ENCODE data around the gene COL13A1.

COL13A1 gene

GRCh38 chr10:69892816-69893215 is 91.1 kb downstream of the COL13A1 start:
- Histone ChIP-seq H4K20me1 (ENCODE audit: insufficient read depth, low read length) (no peaks in the 10 kb centered on the region), H3K79me2 (ENCODE audit: insufficient read depth, low read length) (no peaks in the 10 kb centered on the region), H2AFZ (ENCODE audit: low read length) (no peak overlapping the region), H3K9ac (ENCODE audit: low read length) (no peak overlapping the region), H3K4me2 (ENCODE audit: low read length) (no peak overlapping the region), H3K4me3 (ENCODE audit: low read depth, low read length, poor library complexity, severe bottlenecking) (no peak overlapping the region), H3K27me3 (ENCODE audit: insufficient read depth, low read length) (no peaks in the 10 kb centered on the region), H3K27ac (ENCODE audit: low read depth, low read length, poor library complexity, severe bottlenecking) (no peak overlapping the region), H3F3A (ENCODE audit: insufficient read depth, low read length) (no peaks in the 10 kb centered on the region), H3K9me3 (ENCODE audit: low read length) (no peaks in the 10 kb centered on the region), H3K9me2 (ENCODE audit: low read depth, low read length) (no peaks in the 10 kb centered on the region), H3K4me1 (ENCODE audit: insufficient read depth, low read length, severe bottlenecking) (no peaks in the 10 kb centered on the region), H3K36me3 (ENCODE audit: insufficient read depth, low read length) (no peaks in the 10 kb centered on the region)
- no peak for TF ChIP-seq EZH2 (IDR thresholded peaks at IDR 0.05; ENCODE audit: borderline replicate concordance, low read length)
- no peak for TF ChIP-seq CTCF (IDR thresholded peaks at IDR 0.05; ENCODE audit: low read length)

GRCh38 chr10:69893271-69893900 is 91.7 kb downstream of the COL13A1 start:
- TF ChIP-seq CTCF (IDR thresholded peaks at IDR 0.05; ENCODE audit: low read length) (no peak), EZH2 (IDR thresholded peaks at IDR 0.05; ENCODE audit: borderline replicate concordance, low read length) (no peak)
- no peaks in the 10 kb centered on the region for H3K4me1 ChIP-seq (ENCODE audit: insufficient read depth, low read length, severe bottlenecking)
- H3K9ac ChIP-seq (ENCODE audit: low read length): no peak overlapping the region
- no peaks in the 10 kb centered on the region for H3K36me3 ChIP-seq (ENCODE audit: insufficient read depth, low read length)
- no peaks in the 10 kb centered on the region for H3K79me2 ChIP-seq (ENCODE audit: insufficient read depth, low read length)
- H3K27ac ChIP-seq (ENCODE audit: low read depth, low read length, poor library complexity, severe bottlenecking): no peak overlapping the region
- no peak overlapping the region for H2AFZ ChIP-seq (ENCODE audit: low read length)
- no peak overlapping the region for H3K4me3 ChIP-seq (ENCODE audit: low read depth, low read length, poor library complexity, severe bottlenecking)
- no peaks in the 10 kb centered on the region for H3F3A ChIP-seq (ENCODE audit: insufficient read depth, low read length)
- H3K9me3 ChIP-seq (ENCODE audit: low read length): no peaks in the 10 kb centered on the region
- no peaks in the 10 kb centered on the region for H3K27me3 ChIP-seq (ENCODE audit: insufficient read depth, low read length)
- no peak overlapping the region for H3K4me2 ChIP-seq (ENCODE audit: low read length)
- no peaks in the 10 kb centered on the region for H3K9me2 ChIP-seq (ENCODE audit: low read depth, low read length)
- no peaks in the 10 kb centered on the region for H4K20me1 ChIP-seq (ENCODE audit: insufficient read depth, low read length)

- H3F3A ChIP-seq (ENCODE audit: insufficient read depth, low read length): no peaks in the 10 kb centered on the region
- H3K9ac ChIP-seq (ENCODE audit: low read length): no peak overlapping the region
- H3K27ac ChIP-seq (ENCODE audit: low read depth, low read length, poor library complexity, severe bottlenecking): no peak overlapping the region
- H4K20me1 ChIP-seq (ENCODE audit: insufficient read depth, low read length): no peaks in the 10 kb centered on the region
- no peaks in the 10 kb centered on the region for H3K4me1 ChIP-seq (ENCODE audit: insufficient read depth, low read length, severe bottlenecking)
- H3K4me2 ChIP-seq (ENCODE audit: low read length): no peak overlapping the region
- H2AFZ ChIP-seq (ENCODE audit: low read length): no peak overlapping the region
- H3K9me2 ChIP-seq (ENCODE audit: low read depth, low read length): no peaks in the 10 kb centered on the region
- no peaks in the 10 kb centered on the region for H3K79me2 ChIP-seq (ENCODE audit: insufficient read depth, low read length)
- no peaks in the 10 kb centered on the region for H3K27me3 ChIP-seq (ENCODE audit: insufficient read depth, low read length)
- H3K4me3 ChIP-seq (ENCODE audit: low read depth, low read length, poor library complexity, severe bottlenecking): no peak overlapping the region
- H3K36me3 ChIP-seq (ENCODE audit: insufficient read depth, low read length): no peaks in the 10 kb centered on the region
- no peaks in the 10 kb centered on the region for H3K9me3 ChIP-seq (ENCODE audit: low read length)
- TF ChIP-seq EZH2 (IDR thresholded peaks at IDR 0.05; ENCODE audit: borderline replicate concordance, low read length): no peak
- TF ChIP-seq CTCF (IDR thresholded peaks at IDR 0.05; ENCODE audit: low read length): no peak
Observed at GRCh38 chr10:69894156-69894555, 92.5 kb downstream of the COL13A1 start.
